Osteoblast (primary cell): ENCODE data around the gene TDRKH. TPM values are rescaled to one million over a fixed set of nuclear protein-coding genes. Genes with fewer than 3 reads are reported as not detected.
A peak's percentile ranks its signal among the peaks of the same experiment; 100 is the strongest.
"Not testable (repeated sequence)": the region's sequence is repeated elsewhere in the genome, so short reads cannot be mapped to it uniquely, and the experiment has no call there.

ENCODE experiments used
- DNase-seq: peaks from one replicate; pipeline ENCODE4 v3.0.0; 2011; ENCODE audit warnings: low spot score, mixed read lengths; ENCODE audit not compliant: insufficient read length; ENCODE audit errors: missing footprints
- H2AFZ ChIP-seq: 2 replicates; pipeline ENCODE4 v1.6.0; 2011; ENCODE audit warnings: mild to moderate bottlenecking, low read length
- H3K27ac ChIP-seq: 2 replicates; pipeline ENCODE4 v1.5.1; 2011; ENCODE audit warnings: mild to moderate bottlenecking, low read depth, low read length, moderate library complexity
- H3K27me3 ChIP-seq: 2 replicates; pipeline ENCODE4 v1.6.0; 2012; ENCODE audit warnings: mild to moderate bottlenecking, control low read depth, inconsistent platforms, low read length, moderate library complexity; ENCODE audit not compliant: insufficient read depth
- H3K36me3 ChIP-seq: 2 replicates; pipeline ENCODE4 v1.5.1; 2011; ENCODE audit warnings: mild to moderate bottlenecking, low read length, control low read depth, moderate library complexity; ENCODE audit not compliant: insufficient read depth
- H3K4me1 ChIP-seq: 2 replicates; pipeline ENCODE4 v1.5.1; 2011; ENCODE audit warnings: mild to moderate bottlenecking, low read length, control low read depth, moderate library complexity; ENCODE audit not compliant: insufficient read depth
- H3K4me2 ChIP-seq: 2 replicates; pipeline ENCODE4 v1.6.0; 2011; ENCODE audit warnings: mild to moderate bottlenecking, low read length; ENCODE audit not compliant: insufficient read depth
- H3K4me3 ChIP-seq: fragments of 200-600 bp; sonication (generic); 3 replicates; pipeline ENCODE4 v1.5.1; 2012; ENCODE audit warnings: mild to moderate bottlenecking, low read length, inconsistent platforms; ENCODE audit not compliant: insufficient read depth
- H3K79me2 ChIP-seq: 2 replicates; pipeline ENCODE4 v1.6.0; 2012; ENCODE audit warnings: mild to moderate bottlenecking, low read length, control low read depth, inconsistent platforms; ENCODE audit not compliant: insufficient read depth
- H3K9me3 ChIP-seq: 2 replicates; pipeline ENCODE4 v1.5.1; 2011; ENCODE audit warnings: low read depth, low read length, control low read depth
- H4K20me1 ChIP-seq: 2 replicates; pipeline ENCODE4 v1.6.0; 2012; ENCODE audit warnings: mild to moderate bottlenecking, low read length, control low read depth; ENCODE audit not compliant: insufficient read depth
- total RNA-seq: library from RNA; depleted of rRNA; stranded (reverse); fragments of >200 nt; gene quantifications from 2 replicates; pipeline ENCODE4 v1.2.3, GENCODE V29; 2012
- TF ChIP-seq, protein P1 (sequence below): IDR thresholded peaks from 2 replicates; pipeline ENCODE4 v1.5.1; 2011; ENCODE audit warnings: mild to moderate bottlenecking, low read depth, low read length, moderate library complexity; ENCODE audit errors: extremely low read depth

The TDRKH gene
- total RNA-seq, 1 donor = 1.1 TPM

DNA sequence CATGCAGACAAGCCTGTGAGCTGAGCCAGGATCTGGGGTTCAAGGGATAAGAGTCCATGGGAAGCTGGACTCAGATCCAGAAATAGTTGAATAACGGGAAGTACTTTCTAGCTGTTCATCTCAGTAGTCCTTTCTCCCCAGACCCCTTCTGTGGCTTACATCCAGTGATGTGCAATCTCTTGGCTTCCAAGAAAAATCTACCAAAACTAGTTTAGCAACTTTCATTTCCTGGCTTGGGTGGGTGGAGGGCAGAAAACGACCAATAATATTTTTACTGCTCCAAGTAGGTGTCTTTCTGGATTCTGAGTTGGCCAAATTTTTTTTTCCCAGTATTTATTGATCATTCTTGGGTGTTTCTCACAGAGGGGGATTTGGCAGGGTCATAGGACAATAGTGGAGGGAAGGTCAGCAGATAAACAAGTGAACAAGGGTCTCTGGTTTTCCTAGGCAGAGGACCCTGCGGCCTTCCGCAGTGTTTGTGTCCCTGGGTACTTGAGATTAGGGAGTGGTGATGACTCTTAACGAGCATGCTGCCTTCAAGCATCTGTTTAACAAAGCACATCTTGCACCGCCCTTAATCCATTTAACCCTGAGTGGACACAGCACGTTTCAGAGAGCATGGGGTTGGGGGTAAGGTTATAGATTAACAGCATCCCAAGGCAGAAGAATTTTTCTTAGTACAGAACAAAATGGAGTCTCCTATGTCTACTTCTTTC, 21.8 kb downstream of the TDRKH start:
- DNase-seq, H3K79me2 ChIP-seq, H4K20me1 ChIP-seq, H3K4me3 ChIP-seq, H3K4me1 ChIP-seq, H2AFZ ChIP-seq, H3K36me3 ChIP-seq, H3K4me2 ChIP-seq, H3K9me3 ChIP-seq, H3K27me3 ChIP-seq, H3K27ac ChIP-seq: not testable (repeated sequence)

DNA sequence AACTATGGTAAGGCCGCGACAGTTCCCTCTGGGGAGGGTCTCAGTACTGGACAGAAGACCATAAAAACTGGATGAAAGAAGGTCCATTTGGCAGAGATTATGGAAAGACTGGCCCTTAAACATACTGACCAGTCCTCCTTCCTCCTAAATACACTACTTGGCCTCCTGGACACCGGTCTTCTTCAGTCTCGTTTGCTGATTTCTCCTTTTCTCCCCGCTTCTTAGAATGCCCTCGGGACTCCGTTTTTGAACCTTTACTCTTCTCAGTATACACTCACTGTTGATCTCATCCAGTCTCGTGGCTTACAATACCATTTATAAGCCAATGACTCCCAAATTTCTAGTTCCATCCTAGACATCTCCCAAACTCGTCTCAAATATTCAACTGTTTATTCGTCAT, 26.3 kb downstream of the TDRKH start:
- Histone ChIP-seq H3K9me3 (no peaks in the 10 kb centered on the region), H4K20me1 (no peaks in the 10 kb centered on the region), H3K4me1 (peaks cover 10% of the 10 kb centered on the region), H3K36me3 (peaks cover 32% of the 10 kb centered on the region), H2AFZ (peak overlapping the region; percentile 93), H3K79me2 (peaks cover 4% of the 10 kb centered on the region), H3K4me3 (peak overlapping the region; percentile 90), H3K27me3 (no peaks in the 10 kb centered on the region), H3K4me2 (peak overlapping the region; percentile 94), H3K27ac (peak overlapping the region; percentile 77)
- DNase-seq = peak; percentile 89
- TF ChIP-seq, protein P1, sequence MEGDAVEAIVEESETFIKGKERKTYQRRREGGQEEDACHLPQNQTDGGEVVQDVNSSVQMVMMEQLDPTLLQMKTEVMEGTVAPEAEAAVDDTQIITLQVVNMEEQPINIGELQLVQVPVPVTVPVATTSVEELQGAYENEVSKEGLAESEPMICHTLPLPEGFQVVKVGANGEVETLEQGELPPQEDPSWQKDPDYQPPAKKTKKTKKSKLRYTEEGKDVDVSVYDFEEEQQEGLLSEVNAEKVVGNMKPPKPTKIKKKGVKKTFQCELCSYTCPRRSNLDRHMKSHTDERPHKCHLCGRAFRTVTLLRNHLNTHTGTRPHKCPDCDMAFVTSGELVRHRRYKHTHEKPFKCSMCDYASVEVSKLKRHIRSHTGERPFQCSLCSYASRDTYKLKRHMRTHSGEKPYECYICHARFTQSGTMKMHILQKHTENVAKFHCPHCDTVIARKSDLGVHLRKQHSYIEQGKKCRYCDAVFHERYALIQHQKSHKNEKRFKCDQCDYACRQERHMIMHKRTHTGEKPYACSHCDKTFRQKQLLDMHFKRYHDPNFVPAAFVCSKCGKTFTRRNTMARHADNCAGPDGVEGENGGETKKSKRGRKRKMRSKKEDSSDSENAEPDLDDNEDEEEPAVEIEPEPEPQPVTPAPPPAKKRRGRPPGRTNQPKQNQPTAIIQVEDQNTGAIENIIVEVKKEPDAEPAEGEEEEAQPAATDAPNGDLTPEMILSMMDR = no peak

DNA sequence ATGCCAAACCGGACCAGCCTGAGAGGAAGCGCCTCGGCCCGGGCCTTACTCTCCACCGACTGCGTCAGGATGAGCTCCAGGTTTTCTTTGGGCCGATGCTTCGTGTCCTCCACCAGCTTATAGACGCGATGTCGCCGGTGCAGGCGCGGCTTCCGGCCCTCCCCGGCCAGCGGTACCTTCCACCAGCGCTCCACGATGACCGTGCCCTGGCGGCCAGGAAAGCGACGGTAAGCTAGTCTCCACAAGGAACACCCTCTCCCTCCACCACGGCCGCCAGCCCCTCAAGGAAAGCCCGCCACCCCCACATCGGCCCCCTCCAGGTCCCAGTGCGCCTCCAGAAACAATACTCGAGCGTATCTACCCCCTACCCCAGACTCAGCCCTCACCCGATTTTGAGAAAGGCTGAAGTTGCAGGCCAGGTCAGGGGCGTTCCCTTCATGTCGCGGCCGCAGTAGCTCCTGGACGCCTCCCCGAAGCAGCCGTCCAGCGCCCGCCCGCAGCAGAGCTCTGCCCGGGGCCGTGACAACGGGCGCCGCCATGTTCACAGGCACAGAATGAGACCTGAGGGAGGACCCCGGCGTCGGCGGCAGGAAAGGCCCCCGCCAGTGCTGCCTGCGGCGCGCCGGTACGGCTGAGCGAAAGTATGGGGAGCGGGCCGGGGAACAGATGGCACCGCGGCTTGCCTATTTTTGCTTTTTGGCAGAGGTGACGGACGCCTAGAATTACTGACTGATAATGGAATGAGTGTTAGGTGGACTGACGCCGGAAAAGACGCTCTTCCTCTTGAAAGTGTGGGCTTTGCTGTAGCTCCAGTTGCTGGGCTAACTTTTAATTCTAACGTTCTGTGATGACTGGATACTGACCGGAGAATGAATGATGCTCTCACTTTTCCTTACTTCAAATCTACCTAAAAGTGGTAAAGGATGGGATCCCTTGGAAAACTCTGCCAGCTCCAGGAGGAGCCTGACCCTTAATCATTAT, 27.1 kb downstream of the TDRKH start, which contains the start of gene MRPL9:
TSS of gene MRPL9 (minus strand) at position 556 of the 981 bp plus-strand sequence. CDS start at position 539, 17 bp downstream.
- peak; percentile 98 for DNase-seq
- H3K9me3 ChIP-seq = no peaks in the 10 kb centered on the region
- peak within 1 kb of the TSS; percentile 90 for H3K4me3 ChIP-seq
- H3K4me1 ChIP-seq = peaks cover 10% of the 10 kb centered on the region
- peaks cover 39% of the 10 kb centered on the region for H3K36me3 ChIP-seq
- peaks cover 4% of the 10 kb centered on the region for H3K79me2 ChIP-seq
- H2AFZ ChIP-seq = peak within 1 kb of the TSS; percentile 93
- H4K20me1 ChIP-seq = no peaks in the 10 kb centered on the region
- TF ChIP-seq, protein P1 = no peak
- peak within 1 kb of the TSS; percentile 94 for H3K4me2 ChIP-seq
- H3K27me3 ChIP-seq = no peaks in the 10 kb centered on the region
- peak within 1 kb of the TSS; percentile 77 for H3K27ac ChIP-seq

DNA sequence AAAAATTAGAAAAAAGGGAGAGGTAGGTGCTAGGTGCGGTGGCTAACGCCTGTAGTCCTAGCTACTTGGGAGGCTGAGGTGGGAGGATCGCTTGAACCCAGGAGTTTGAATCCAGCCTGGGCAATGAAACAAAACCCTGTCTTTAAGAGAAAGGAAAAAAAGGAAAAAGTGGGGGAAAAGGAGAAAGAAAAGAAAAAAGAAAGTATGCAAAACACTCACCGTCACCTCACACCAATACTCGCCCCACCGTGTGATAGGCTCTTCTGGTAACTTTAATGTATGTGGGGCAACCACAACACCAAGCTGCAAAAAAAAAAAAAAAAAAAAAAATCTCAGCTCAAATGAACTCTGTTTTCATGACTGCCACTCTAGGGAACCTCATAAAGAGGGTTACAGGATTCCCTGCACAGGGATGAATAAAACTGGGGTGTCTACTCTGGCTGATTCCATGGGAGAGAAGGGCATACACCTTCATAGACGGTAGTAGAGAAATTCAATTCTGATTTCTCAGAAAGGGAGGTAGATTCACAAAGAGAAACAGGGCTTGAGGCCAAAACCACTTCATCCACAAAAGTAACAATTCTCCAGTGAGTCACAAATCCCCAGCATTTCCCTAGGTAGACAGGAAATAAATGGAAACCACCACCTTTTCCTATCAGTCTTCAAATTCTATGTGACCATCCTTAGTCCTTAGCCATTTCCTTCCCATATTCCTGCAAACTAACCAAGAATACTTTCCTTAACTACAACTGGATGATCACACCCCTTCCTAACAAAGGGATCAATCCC, 29.5 kb downstream of the TDRKH start:
- Histone ChIP-seq H3K79me2 (peaks cover 4% of the 10 kb centered on the region), H2AFZ (no peak overlapping the region), H3K27me3 (no peaks in the 10 kb centered on the region), H3K4me2 (no peak overlapping the region), H3K4me3 (no peak overlapping the region), H3K36me3 (peaks cover 45% of the 10 kb centered on the region), H4K20me1 (no peaks in the 10 kb centered on the region), H3K27ac (no peak overlapping the region), H3K9me3 (no peaks in the 10 kb centered on the region), H3K4me1 (peaks cover 15% of the 10 kb centered on the region)
- TF ChIP-seq, protein P1 = no peak
- peak; percentile 38 for DNase-seq
